K562 (cell line): ENCODE data around the gene RNASE3. TPM values are rescaled to one million over a fixed set of nuclear protein-coding genes. Genes with fewer than 3 reads are reported as not detected.
A peak's percentile ranks its signal among the peaks of the same experiment; 100 is the strongest.

ENCODE experiments used
- ATAC-seq: fragments of 200-7000 bp; cut with Tn5 transposase; 3 replicates; pipeline ENCODE4 v1.9.1; 2020; ENCODE audit warnings: moderate library complexity
- BruUV-seq: library from RNA; stranded (reverse); fragments of 400-500 nt; replicated peaks from 2 replicates; lab custom pipeline; 2021; lab: Mats Ljungman, UMichigan
- CTCF ChIA-PET: fragments of 300-600 bp; formaldehyde crosslinking; extraction: SDS; loops from one replicate; lab custom pipeline; 2021; ENCODE audit warnings: low intra/inter-chr PET ratio; lab: Yijun Ruan, JAX
- POLR2A ChIA-PET: fragments of 300-600, 350-650 bp; sonication (Branson Sonifier 250); formaldehyde crosslinking; extraction: SDS; loops from one replicate; lab custom pipeline; 2021; ENCODE audit warnings: antibody characterized with exemption, inconsistent platforms; lab: Yijun Ruan, JAX
- DNase-seq, 4 experiments: peaks; one replicate each; pipeline versions ENCODE4 v3.0.0 to v3.0.0-alpha.2; 2011 to 2018; ENCODE audit warnings: low spot score in 3 of 4, mixed read lengths in 3 of 4; ENCODE audit errors: extremely low read depth in 1 of 4
- FAIRE-seq: peaks from 2 replicates; lab custom pipeline; 2011; peaks lifted over from hg19 to GRCh38; lab: Jason Lieb, UNC
- H2AFZ ChIP-seq: 2 replicates; pipeline ENCODE4 v1.6.0; 2011; ENCODE audit warnings: low read depth, low read length, control low read depth, inconsistent platforms
- H3K27ac ChIP-seq: fragments of 200-600 bp; 3 replicates; pipeline ENCODE4 v1.8.0; 2011; ENCODE audit warnings: low read depth, mild to moderate bottlenecking, control low read depth, inconsistent platforms, low read length, moderate library complexity, mixed read lengths; ENCODE audit errors: extremely low read depth
- H3K27me3 ChIP-seq, 2 experiments: fragments of 300-600 bp in 1 of 2; 2 replicates in 1 of 2; 3 replicates in 1 of 2; pipeline versions ENCODE4 v1.6.0 to v1.8.0; 2011; ENCODE audit warnings: inconsistent platforms in 2 of 2, low read length in 2 of 2, mild to moderate bottlenecking in 1 of 2, mixed read lengths in 1 of 2, moderate library complexity in 1 of 2; ENCODE audit not compliant: control insufficient read depth in 2 of 2, insufficient read depth in 2 of 2
- H3K36me3 ChIP-seq: fragments of 300-600 bp; 3 replicates; pipeline ENCODE4 v1.8.0; 2011; ENCODE audit warnings: mild to moderate bottlenecking, low read length, inconsistent platforms; ENCODE audit not compliant: control insufficient read depth, insufficient read depth
- H3K4me1 ChIP-seq, 2 experiments: fragments of 200-600 bp in 1 of 2; replicated peaks in 1 of 2; 2 replicates in 1 of 2; 3 replicates in 1 of 2; pipeline versions ENCODE4 v1.5.1 to v1.8.0; 2011; ENCODE audit warnings: inconsistent platforms in 2 of 2, low read length in 2 of 2, mild to moderate bottlenecking in 1 of 2, mixed read lengths in 1 of 2, moderate library complexity in 1 of 2; ENCODE audit not compliant: control insufficient read depth in 2 of 2, insufficient read depth in 2 of 2
- H3K4me2 ChIP-seq: 2 replicates; pipeline ENCODE4 v1.6.1; 2011; ENCODE audit warnings: low read length, control low read depth, inconsistent platforms, mixed read lengths; ENCODE audit not compliant: insufficient read depth
- H3K4me3 ChIP-seq: fragments of 200-600 bp; sonication (generic), shearing (Covaris generic); 2 replicates; pipeline ENCODE4 v1.5.1; 2016; ENCODE audit warnings: control low read depth, inconsistent platforms
- H3K79me2 ChIP-seq: fragments of 200-600 bp; 3 replicates; pipeline ENCODE4 v1.8.0; 2011; ENCODE audit warnings: low read length, inconsistent platforms; ENCODE audit not compliant: control insufficient read depth, insufficient read depth
- H3K9ac ChIP-seq, 2 experiments: 2 replicates each; pipeline versions ENCODE4 v1.6.0 to v1.6.1; 2011; ENCODE audit warnings: low read depth in 2 of 2, low read length in 2 of 2, control low read depth in 1 of 2, inconsistent platforms in 1 of 2, mild to moderate bottlenecking in 1 of 2, mixed read lengths in 1 of 2; ENCODE audit not compliant: insufficient read depth in 1 of 2
- H3K9me1 ChIP-seq: one replicate; pipeline ENCODE4 v1.6.0; 2011; ENCODE audit warnings: inconsistent platforms, mild to moderate bottlenecking, low read length, moderate library complexity; ENCODE audit not compliant: control insufficient read depth, insufficient read depth
- H3K9me3 ChIP-seq: replicated peaks from 2 replicates; pipeline ENCODE4 v1.5.1; 2011; ENCODE audit warnings: low read depth, low read length, inconsistent platforms; ENCODE audit not compliant: control insufficient read depth, insufficient read depth
- H4K20me1 ChIP-seq: replicated peaks from 2 replicates; pipeline ENCODE4 v1.6.1; 2011; ENCODE audit warnings: low read length, inconsistent platforms, mixed read lengths; ENCODE audit not compliant: control insufficient read depth, insufficient read depth
- C11orf30 ChIP-seq: fragments of 450-650 bp; IDR thresholded peaks from 2 replicates; pipeline ENCODE4 v1.6.1; 2016; ENCODE audit warnings: low read depth, mild to moderate bottlenecking
- KDM2B ChIP-seq: fragments of 250-450 bp; sonication (Bioruptor Pico); IDR thresholded peaks from 2 replicates; pipeline ENCODE4 v1.8.0; 2021; ENCODE audit warnings: mild to moderate bottlenecking, moderate library complexity
- NCOA1 ChIP-seq: fragments of 450-650 bp; IDR thresholded peaks from 2 replicates; pipeline ENCODE4 v1.6.1; 2016; ENCODE audit warnings: low read depth
- SMAD4 ChIP-seq: fragments of 250-450 bp; sonication (Bioruptor Pico); conservative IDR thresholded peaks from 2 replicates; pipeline ENCODE4 v1.8.0; 2021; ENCODE audit warnings: inconsistent platforms, mild to moderate bottlenecking, moderate library complexity
- TRIM28 ChIP-seq: fragments of 450-650 bp; IDR thresholded peaks from 2 replicates; pipeline ENCODE4 v1.6.1; 2017
- ZNF707 ChIP-seq: fragments of 250-450 bp; sonication (Bioruptor Pico); conservative IDR thresholded peaks from 2 replicates; pipeline ENCODE4 v1.8.0; 2022; ENCODE audit warnings: inconsistent platforms, mild to moderate bottlenecking, moderate library complexity
- ZNF79 ChIP-seq: fragments of 250-450 bp; sonication (Bioruptor Pico); IDR thresholded peaks from 2 replicates; pipeline ENCODE4 v1.4.0; 2020; ENCODE audit warnings: low read depth, mild to moderate bottlenecking, moderate library complexity
- WGBS: fragments of 100-300 bp; shearing (Covaris generic); methylation state at CpG from one replicate; pipeline ENCODE4 v1.1.6; 2016; ENCODE audit warnings: low coverage, mixed read lengths; ENCODE audit not compliant: insufficient coverage; ENCODE audit errors: missing lambda C conversion rate; 5-methylcytosine and 5-hydroxymethylcytosine counted together
- in situ Hi-C: fragments of 300-500 bp; cut with MboI; formaldehyde crosslinking; loops from 4 replicates; pipeline ENCODE4 v1.15.0; 2018; ENCODE audit warnings: inconsistent platforms, mixed read lengths
- intact Hi-C: fragments of 100-400 bp; cut with micrococcal nuclease; formaldehyde crosslinking; loops from 2 replicates; pipeline ENCODE4 v1.14.2; 2022
- polyA plus RNA-seq, 8 experiments: library from polyadenylated mRNA; depleted of rRNA in 4 of 8; stranded (reverse) in 5 of 8; unstranded in 3 of 8; fragments of >200 nt; fragmentation: Nextera tagmentation in 2 of 8; fragmentation: Illumina TruSeq in 1 of 8; extraction: Ambion mirVana in 2 of 8; extraction: Trizol in 1 of 8; gene quantifications; 2 replicates each; pipeline versions ENCODE4 v1.2.1 to v1.2.3, GENCODE V29; 2011 to 2014; ENCODE audit warnings: inconsistent platforms in 1 of 8, missing spikeins in 1 of 8
- total RNA-seq, 7 experiments: library from RNA; depleted of rRNA in 6 of 7; stranded (reverse); fragments of >200 nt in 6 of 7; fragmentation: Illumina TruSeq in 2 of 7; extraction: Trizol in 2 of 7; gene quantifications; 2 replicates each; pipeline versions ENCODE4 v1.2.1 to v1.2.3, GENCODE V29; 2011 to 2021; ENCODE audit warnings: low replicate concordance in 1 of 7
- TF ChIP-seq, protein P1 (sequence below): fragments of 250-450 bp; sonication (Bioruptor Pico); IDR thresholded peaks from 2 replicates; pipeline ENCODE4 v1.4.0; 2020; ENCODE audit warnings: mild to moderate bottlenecking, moderate library complexity
- TF ChIP-seq, protein P2 (sequence below), 2 experiments: fragments of 450-650 bp; IDR thresholded peaks; 2 replicates each; pipeline ENCODE4 v1.6.1; 2018; ENCODE audit warnings: mild to moderate bottlenecking in 2 of 2, low read depth in 1 of 2; ENCODE audit not compliant: partially characterized antibody in 2 of 2

The RNASE3 gene
- total and polyA plus RNA-seq, 9 of the 15 experiments (the other 6 are each of a cell fraction or from before 2014, with no cell fraction given), result not detected

DNA sequence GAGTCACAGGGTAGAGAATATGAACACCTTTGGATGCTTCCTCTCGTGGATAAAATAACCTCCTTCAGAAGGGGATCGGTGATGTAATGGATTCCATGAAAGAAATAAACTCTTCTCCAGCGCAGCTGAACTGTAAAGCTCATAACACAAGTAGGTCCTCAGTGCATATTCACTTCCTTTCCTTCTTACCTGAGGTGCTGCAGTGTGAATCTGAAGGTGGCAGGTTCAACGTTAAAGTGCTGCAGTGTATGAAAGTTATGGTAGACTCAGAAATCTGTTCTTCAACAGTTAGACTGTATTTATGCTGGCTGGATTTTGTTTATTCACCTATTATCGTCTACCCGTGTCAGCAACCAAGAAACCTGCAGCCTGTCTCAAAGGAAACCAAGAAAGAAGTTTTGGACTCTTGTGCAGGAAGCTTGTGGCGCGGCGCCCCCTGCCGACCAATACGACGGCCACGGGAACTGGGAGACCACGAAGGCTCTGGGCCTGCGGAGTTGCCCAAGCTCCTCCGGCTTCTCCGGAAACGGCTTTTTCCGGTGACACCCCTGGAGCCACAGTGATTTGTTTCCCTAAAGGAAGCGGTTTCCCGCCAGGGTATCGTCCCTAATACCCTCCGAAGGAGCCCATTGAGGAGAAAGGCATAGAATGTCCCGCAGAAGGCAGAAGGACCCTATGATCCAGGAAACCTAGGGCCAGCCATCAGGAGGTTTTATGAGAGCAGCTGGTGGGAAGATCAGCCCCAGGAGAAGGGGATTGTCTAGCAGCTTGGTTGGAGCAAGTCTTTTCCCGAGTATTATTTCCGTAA lies 17.6 kb upstream of the RNASE3 start:
- H3K36me3 ChIP-seq, result no peaks in the 10 kb centered on the region
- ATAC-seq (peak; percentile 99), DNase-seq (peak; percentile 44 to 81 (median 50)), FAIRE-seq (peak; percentile 83)
- intact Hi-C loops, result loop anchor here (5.0 kb wide), 2 partner anchors 99 to 176 kb away; no protein-coding TSS in a partner anchor
- POLR2A ChIA-PET, result interaction anchor here (1.6 kb wide), 1 partner anchor 98 kb away, joined by 4 read pairs; no protein-coding TSS in a partner anchor
- H3K9ac ChIP-seq, result no peak overlapping the region; a peak in 1 of 4 replicates
- H3K27me3 ChIP-seq, result no peaks in the 10 kb centered on the region; a peak in 1 of 5 replicates
- H3K9me1 ChIP-seq, result no peaks in the 10 kb centered on the region
- no peaks in the 10 kb centered on the region for H3K79me2 ChIP-seq
- no peak overlapping the region for H3K4me3 ChIP-seq
- WGBS, result 8% methylated on average over 24 of the region's 26 CpGs
- H3K4me2 ChIP-seq, result peak overlapping the region; percentile 64
- in situ Hi-C loops, result loop anchor here (5.0 kb wide), 1 partner anchor 84 kb away; the partner anchor contains the start of gene RNASE2
- no peaks in the 10 kb centered on the region; a peak in 1 of 5 replicates for H3K4me1 ChIP-seq
- no peaks in the 10 kb centered on the region for H4K20me1 ChIP-seq
- peak overlapping the region; percentile 94 for H2AFZ ChIP-seq
- no TSS peak for BruUV-seq
- CTCF ChIA-PET, result interaction anchor here (0.6 to 1.2 kb wide), 3 partner anchors 176 to 584 kb away, joined by 3 to 5 read pairs (median 4); no protein-coding TSS in a partner anchor
- no peak overlapping the region for H3K27ac ChIP-seq
- no peaks in the 10 kb centered on the region for H3K9me3 ChIP-seq
- TF ChIP-seq KDM2B (CRISPR knock-in tag) (no peak), C11orf30 (0 out of 2 replicates have a peak, but pooled peaks have one; percentile 9), ZNF707 (CRISPR knock-in tag) (no peak), TRIM28 (no peak), SMAD4 (CRISPR knock-in tag) (peak; percentile 48; the same call in 1 of the 2 replicates), NCOA1 (peak; percentile 67; the same call in 1 of the 2 replicates), ZNF79 (CRISPR knock-in tag) (no peak)
- TF ChIP-seq, protein P1, sequence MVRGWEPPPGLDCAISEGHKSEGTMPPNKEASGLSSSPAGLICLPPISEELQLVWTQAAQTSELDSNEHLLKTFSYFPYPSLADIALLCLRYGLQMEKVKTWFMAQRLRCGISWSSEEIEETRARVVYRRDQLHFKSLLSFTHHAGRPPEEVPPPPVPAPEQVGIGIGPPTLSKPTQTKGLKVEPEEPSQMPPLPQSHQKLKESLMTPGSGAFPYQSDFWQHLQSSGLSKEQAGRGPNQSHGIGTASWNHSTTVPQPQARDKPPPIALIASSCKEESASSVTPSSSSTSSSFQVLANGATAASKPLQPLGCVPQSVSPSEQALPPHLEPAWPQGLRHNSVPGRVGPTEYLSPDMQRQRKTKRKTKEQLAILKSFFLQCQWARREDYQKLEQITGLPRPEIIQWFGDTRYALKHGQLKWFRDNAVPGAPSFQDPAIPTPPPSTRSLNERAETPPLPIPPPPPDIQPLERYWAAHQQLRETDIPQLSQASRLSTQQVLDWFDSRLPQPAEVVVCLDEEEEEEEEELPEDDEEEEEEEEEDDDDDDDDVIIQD (CRISPR knock-in tag), result no peak
- TF ChIP-seq, protein P2, sequence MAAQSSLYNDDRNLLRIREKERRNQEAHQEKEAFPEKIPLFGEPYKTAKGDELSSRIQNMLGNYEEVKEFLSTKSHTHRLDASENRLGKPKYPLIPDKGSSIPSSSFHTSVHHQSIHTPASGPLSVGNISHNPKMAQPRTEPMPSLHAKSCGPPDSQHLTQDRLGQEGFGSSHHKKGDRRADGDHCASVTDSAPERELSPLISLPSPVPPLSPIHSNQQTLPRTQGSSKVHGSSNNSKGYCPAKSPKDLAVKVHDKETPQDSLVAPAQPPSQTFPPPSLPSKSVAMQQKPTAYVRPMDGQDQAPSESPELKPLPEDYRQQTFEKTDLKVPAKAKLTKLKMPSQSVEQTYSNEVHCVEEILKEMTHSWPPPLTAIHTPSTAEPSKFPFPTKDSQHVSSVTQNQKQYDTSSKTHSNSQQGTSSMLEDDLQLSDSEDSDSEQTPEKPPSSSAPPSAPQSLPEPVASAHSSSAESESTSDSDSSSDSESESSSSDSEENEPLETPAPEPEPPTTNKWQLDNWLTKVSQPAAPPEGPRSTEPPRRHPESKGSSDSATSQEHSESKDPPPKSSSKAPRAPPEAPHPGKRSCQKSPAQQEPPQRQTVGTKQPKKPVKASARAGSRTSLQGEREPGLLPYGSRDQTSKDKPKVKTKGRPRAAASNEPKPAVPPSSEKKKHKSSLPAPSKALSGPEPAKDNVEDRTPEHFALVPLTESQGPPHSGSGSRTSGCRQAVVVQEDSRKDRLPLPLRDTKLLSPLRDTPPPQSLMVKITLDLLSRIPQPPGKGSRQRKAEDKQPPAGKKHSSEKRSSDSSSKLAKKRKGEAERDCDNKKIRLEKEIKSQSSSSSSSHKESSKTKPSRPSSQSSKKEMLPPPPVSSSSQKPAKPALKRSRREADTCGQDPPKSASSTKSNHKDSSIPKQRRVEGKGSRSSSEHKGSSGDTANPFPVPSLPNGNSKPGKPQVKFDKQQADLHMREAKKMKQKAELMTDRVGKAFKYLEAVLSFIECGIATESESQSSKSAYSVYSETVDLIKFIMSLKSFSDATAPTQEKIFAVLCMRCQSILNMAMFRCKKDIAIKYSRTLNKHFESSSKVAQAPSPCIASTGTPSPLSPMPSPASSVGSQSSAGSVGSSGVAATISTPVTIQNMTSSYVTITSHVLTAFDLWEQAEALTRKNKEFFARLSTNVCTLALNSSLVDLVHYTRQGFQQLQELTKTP (IDR thresholded peaks at IDR 0.05; ENCODE audit: low read depth in 1 of 2, partially characterized antibody in 2 of 2), result no peak
